Mucosa of descending colon (tissue), 3 donors: Measurements from ENCODE around the gene UPK1A. TPM values are rescaled to one million over a fixed set of nuclear protein-coding genes. Genes with fewer than 3 reads are reported as not detected.
A peak's percentile ranks its signal among the peaks of the same experiment; 100 is the strongest.

ENCODE experiments used
- ATAC-seq: fragments of 200-7000 bp; cut with Tn5 transposase; one replicate; pipeline ENCODE4 v1.9.1; 2020; ENCODE audit warnings: mild to moderate bottlenecking, moderate library complexity
- DNase-seq, 3 donors: peaks; one replicate each; pipeline ENCODE4 v3.0.0-alpha.2; 2020
- H3K36me3 ChIP-seq: fragments of 200-600 bp; one replicate; pipeline ENCODE4 v1.8.0; 2021; ENCODE audit warnings: low read depth, mild to moderate bottlenecking
- H3K4me1 ChIP-seq: fragments of 200-600 bp; one replicate; pipeline ENCODE4 v1.8.0; 2021; ENCODE audit warnings: low read depth, mild to moderate bottlenecking
- H3K4me3 ChIP-seq: fragments of 200-600 bp; one replicate; pipeline ENCODE4 v1.8.0; 2021; ENCODE audit warnings: mild to moderate bottlenecking
- H3K9me3 ChIP-seq: fragments of 200-600 bp; one replicate; pipeline ENCODE4 v1.8.0; 2021; ENCODE audit warnings: mild to moderate bottlenecking
- intact Hi-C, 2 donors: fragments of 100-400 bp; cut with DNase I in 1 of 2; cut with micrococcal nuclease in 1 of 2; formaldehyde crosslinking; loops; one replicate each; pipeline versions ENCODE4 v1.11.0 to v1.11.1; 2022; cut with DNase I, micrococcal nuclease
- total RNA-seq, 3 donors: library from RNA; stranded (reverse); fragmentation: NEBNext Ultra II Directional in 2 of 3; extraction: Animal tissue kit (Norgen Biotek cat#: 25700) in 2 of 3; gene quantifications; one replicate each; pipeline versions ENCODE4 v1.2.1 to v1.2.4, GENCODE V29; 2021 to 2023
- TF ChIP-seq, protein P1 (sequence below): fragments of 200-600 bp; IDR thresholded peaks from one replicate; pipeline ENCODE4 v1.8.0; 2022; ENCODE audit warnings: antibody characterized with exemption, mild to moderate bottlenecking
- donor health status: DM: no; HTN: no; CAD: no; lungs with moderate emphysema.
- donor health status: DM: no; HTN: no; CAD: no.
- donor health status: DM: no; HTN: yes; CAD: no.

The UPK1A gene
- total RNA-seq, 3 donors from 2014 or later: not detected

GRCh38 chr19:35641515-35642151 lies 24.7 kb upstream of the UPK1A start, which contains the start of gene ETV2:
TSS of gene ETV2 (plus strand) at chr19:35641745. CDS start at chr19:35642461, 716 bp downstream.
- no peak within 1 kb of the TSS for H3K4me3 ChIP-seq
- intact Hi-C loops: no loop called here

DNA sequence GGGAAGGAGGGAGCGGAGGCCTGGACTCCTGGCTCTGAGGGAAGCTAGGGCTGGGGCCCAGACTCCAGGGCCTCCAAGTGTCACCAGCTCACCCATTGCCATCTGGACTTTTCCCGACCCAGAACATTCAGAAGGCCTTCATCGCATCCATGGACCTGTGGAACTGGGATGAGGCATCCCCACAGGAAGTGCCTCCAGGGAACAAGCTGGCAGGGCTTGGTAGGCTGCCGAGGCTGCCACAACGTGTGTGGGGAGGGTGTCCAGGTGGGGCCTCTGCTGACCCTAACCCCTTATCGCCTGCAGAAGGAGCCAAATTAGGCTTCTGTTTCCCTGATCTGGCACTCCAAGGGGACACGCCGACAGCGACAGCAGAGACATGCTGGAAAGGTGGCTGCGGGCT lies 24.0 kb upstream of the UPK1A start:
- Histone ChIP-seq H3K4me1 (peaks cover 13% of the 10 kb centered on the region), H3K9me3 (no peaks in the 10 kb centered on the region), H3K4me3 (no peak overlapping the region), H3K36me3 (peaks cover 2% of the 10 kb centered on the region)
- intact Hi-C loops: no loop called here
- no peak for DNase-seq
- no peak for ATAC-seq
- TF ChIP-seq, protein P1, sequence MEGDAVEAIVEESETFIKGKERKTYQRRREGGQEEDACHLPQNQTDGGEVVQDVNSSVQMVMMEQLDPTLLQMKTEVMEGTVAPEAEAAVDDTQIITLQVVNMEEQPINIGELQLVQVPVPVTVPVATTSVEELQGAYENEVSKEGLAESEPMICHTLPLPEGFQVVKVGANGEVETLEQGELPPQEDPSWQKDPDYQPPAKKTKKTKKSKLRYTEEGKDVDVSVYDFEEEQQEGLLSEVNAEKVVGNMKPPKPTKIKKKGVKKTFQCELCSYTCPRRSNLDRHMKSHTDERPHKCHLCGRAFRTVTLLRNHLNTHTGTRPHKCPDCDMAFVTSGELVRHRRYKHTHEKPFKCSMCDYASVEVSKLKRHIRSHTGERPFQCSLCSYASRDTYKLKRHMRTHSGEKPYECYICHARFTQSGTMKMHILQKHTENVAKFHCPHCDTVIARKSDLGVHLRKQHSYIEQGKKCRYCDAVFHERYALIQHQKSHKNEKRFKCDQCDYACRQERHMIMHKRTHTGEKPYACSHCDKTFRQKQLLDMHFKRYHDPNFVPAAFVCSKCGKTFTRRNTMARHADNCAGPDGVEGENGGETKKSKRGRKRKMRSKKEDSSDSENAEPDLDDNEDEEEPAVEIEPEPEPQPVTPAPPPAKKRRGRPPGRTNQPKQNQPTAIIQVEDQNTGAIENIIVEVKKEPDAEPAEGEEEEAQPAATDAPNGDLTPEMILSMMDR: no peak

More at GRCh38 chr19:35641515-35642151, 24.7 kb upstream of the UPK1A start, which contains the start of gene ETV2:
- TF ChIP-seq, protein P1: no peak
- ATAC-seq (no peak), DNase-seq (peak; percentile 21 to 70 (median 54))
- H3K9me3 ChIP-seq: no peaks in the 10 kb centered on the region
- peaks cover 4% of the 10 kb centered on the region for H3K36me3 ChIP-seq
- peaks cover 13% of the 10 kb centered on the region for H3K4me1 ChIP-seq

GRCh38 chr19:35642798-35643254 lies 23.5 kb upstream of the UPK1A start:
- TF ChIP-seq, protein P1: no peak
- Histone ChIP-seq H3K9me3 (no peaks in the 10 kb centered on the region), H3K4me1 (peaks cover 17% of the 10 kb centered on the region), H3K4me3 (peak overlapping the region; percentile 30), H3K36me3 (no peaks in the 10 kb centered on the region)
- DNase-seq: peak in 2 of 3 donors; percentile 39 to 67
- ATAC-seq: no peak
- intact Hi-C loops: no loop called here

GRCh38 chr19:35643255-35644205 lies 22.8 kb upstream of the UPK1A start:
- TF ChIP-seq, protein P1: no peak
- ATAC-seq: peak; percentile 75
- H3K4me1 ChIP-seq: peaks cover 19% of the 10 kb centered on the region
- intact Hi-C loops: no loop called here
- H3K9me3 ChIP-seq: no peaks in the 10 kb centered on the region
- peak; percentile 87 to 93 (median 92) for DNase-seq
- no peaks in the 10 kb centered on the region for H3K36me3 ChIP-seq
- H3K4me3 ChIP-seq: peak overlapping the region; percentile 30

GRCh38 chr19:35644206-35644986 lies 21.9 kb upstream of the UPK1A start:
- H3K4me1 ChIP-seq: peaks cover 27% of the 10 kb centered on the region
- ATAC-seq (peak; percentile 84), DNase-seq (peak; percentile 96 to 99 (median 97))
- H3K9me3 ChIP-seq: no peaks in the 10 kb centered on the region
- intact Hi-C loops: no loop called here
- no peaks in the 10 kb centered on the region for H3K36me3 ChIP-seq
- H3K4me3 ChIP-seq: peak overlapping the region; percentile 30
- TF ChIP-seq, protein P1: no peak
